GM23248 (cell line): ENCODE results near the gene CLCN4.

ENCODE experiments used
- EZH2 ChIP-seq: fragments of 200-600 bp; sonication (generic); IDR thresholded peaks from 2 replicates; pipeline ENCODE4 v1.6.1; 2018; ENCODE audit warnings: antibody characterized with exemption, mild to moderate bottlenecking; ENCODE audit not compliant: insufficient read depth, poor library complexity, severe bottlenecking
- EZH2phosphoT487 ChIP-seq: fragments of 200-600 bp; sonication (generic); IDR thresholded peaks from 2 replicates; pipeline ENCODE4 v1.6.1; 2018; ENCODE audit warnings: antibody characterized with exemption, moderate library complexity, mild to moderate bottlenecking, low read depth; ENCODE audit not compliant: insufficient read depth

DNA sequence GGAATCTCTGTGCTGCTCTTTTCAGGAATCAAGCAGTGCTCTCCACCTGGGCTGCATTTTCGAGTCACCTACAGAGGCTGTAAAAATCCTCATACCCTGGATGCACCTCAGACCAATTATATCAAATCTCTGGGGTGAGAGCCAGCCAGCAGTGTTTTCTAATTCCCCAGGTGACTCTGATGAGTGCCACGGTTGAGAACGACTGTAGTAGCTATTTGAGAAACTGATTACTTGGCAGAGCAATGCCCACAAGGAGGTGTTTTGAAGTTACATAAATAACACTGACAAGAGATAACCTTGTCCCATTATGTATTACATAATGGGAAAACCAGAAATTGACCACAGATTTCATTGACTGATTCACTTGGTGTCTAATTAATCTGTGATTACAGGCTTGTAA, 46.8 kb downstream of the CLCN4 start:
- TF ChIP-seq EZH2 (no peak), EZH2phosphoT487 (no peak)
